ENCODE results near the gene COL9A1.

- TF ChIP-seq CTCF (IDR thresholded peaks at IDR 0.05 in 2 of 3, conservative IDR thresholded peaks at IDR 0.05 in 1 of 3; ENCODE audit: borderline replicate concordance in 1 of 3, insufficient read depth in 1 of 3, low read depth in 2 of 3, low read length in 2 of 3), result no peak
- TF ChIP-seq POLR2A (IDR thresholded peaks at IDR 0.05; ENCODE audit: borderline replicate concordance, extremely low read depth, insufficient read depth, insufficient read length), result no peak
- no peak for TF ChIP-seq ZFX (IDR thresholded peaks at IDR 0.05)
- TF ChIP-seq REST (IDR thresholded peaks at IDR 0.05; ENCODE audit: low read depth), result no peak
- TF ChIP-seq EZH2 (IDR thresholded peaks at IDR 0.05), result no peak
- no peak for TF ChIP-seq SP1 (IDR thresholded peaks at IDR 0.05; ENCODE audit: low read depth)
- TF ChIP-seq CEBPB (IDR thresholded peaks at IDR 0.05; ENCODE audit: low read depth), result no peak
- TF ChIP-seq YY1 (IDR thresholded peaks at IDR 0.05; ENCODE audit: extremely low read depth, insufficient replicate concordance, low read depth, low read length), result no peak
- no peak for TF ChIP-seq MAX (IDR thresholded peaks at IDR 0.05)
- TF ChIP-seq ELF1 (IDR thresholded peaks at IDR 0.05; ENCODE audit: borderline replicate concordance, low read depth), result no peak
- TF ChIP-seq EZH2phosphoT487 (IDR thresholded peaks at IDR 0.05; ENCODE audit: borderline replicate concordance), result no peak
Measured at GRCh38 chr6:70241991-70242420, 60.9 kb downstream of the COL9A1 start.

Data from HCT116 (cell line).